Measurements from ENCODE around the gene THADA.

Gene THADA

GRCh38 chr2:43417300-43417699 is 178.5 kb downstream of the THADA start:
- Histone ChIP-seq H3K4me2 (ENCODE audit: low read length) (no peak overlapping the region), H3K4me3 (ENCODE audit: low read length) (no peak overlapping the region), H3K9me3 (ENCODE audit: insufficient read depth, low read length) (no peaks in the 10 kb centered on the region), H3K27me3 (ENCODE audit: low read depth, low read length) (no peaks in the 10 kb centered on the region), H3K79me2 (ENCODE audit: low read length) (no peaks in the 10 kb centered on the region), H3K27ac (ENCODE audit: low read length) (no peak overlapping the region), H3K36me3 (replicated peaks; ENCODE audit: low read depth, low read length) (peaks cover 10% of the 10 kb centered on the region), H3K9ac (ENCODE audit: low read length) (no peak overlapping the region), H2AFZ (ENCODE audit: low read depth, low read length) (no peak overlapping the region), H3K4me1 (ENCODE audit: low read length) (peaks cover 24% of the 10 kb centered on the region), H4K20me1 (ENCODE audit: insufficient read depth, low read length) (no peaks in the 10 kb centered on the region)
- no peak for TF ChIP-seq CTCF (IDR thresholded peaks at IDR 0.05; ENCODE audit: low read depth, low read length)
- no peak for TF ChIP-seq EZH2phosphoT487 (IDR thresholded peaks at IDR 0.05; ENCODE audit: low read depth)

- Histone ChIP-seq H4K20me1 (ENCODE audit: insufficient read depth, low read length) (no peaks in the 10 kb centered on the region), H3K4me3 (ENCODE audit: low read length) (no peak overlapping the region), H2AFZ (ENCODE audit: low read depth, low read length) (no peak overlapping the region), H3K36me3 (replicated peaks; ENCODE audit: low read depth, low read length) (peaks cover 6% of the 10 kb centered on the region), H3K27me3 (ENCODE audit: low read depth, low read length) (no peaks in the 10 kb centered on the region), H3K9ac (ENCODE audit: low read length) (no peak overlapping the region), H3K4me2 (ENCODE audit: low read length) (no peak overlapping the region), H3K27ac (ENCODE audit: low read length) (no peak overlapping the region), H3K79me2 (ENCODE audit: low read length) (no peaks in the 10 kb centered on the region), H3K4me1 (ENCODE audit: low read length) (peaks cover 24% of the 10 kb centered on the region), H3K9me3 (ENCODE audit: insufficient read depth, low read length) (no peaks in the 10 kb centered on the region)
- TF ChIP-seq CTCF (IDR thresholded peaks at IDR 0.05; ENCODE audit: low read depth, low read length): no peak
- no peak for TF ChIP-seq EZH2phosphoT487 (IDR thresholded peaks at IDR 0.05; ENCODE audit: low read depth)
Observed at GRCh38 chr2:43415592-43415991, 180.2 kb downstream of the THADA start.

- no peak overlapping the region for H3K4me2 ChIP-seq (ENCODE audit: low read length)
- peaks cover 24% of the 10 kb centered on the region for H3K4me1 ChIP-seq (ENCODE audit: low read length)
Observed at GRCh38 chr2:43414586-43415135, 181.2 kb downstream of the THADA start.

GRCh38 chr2:43414033-43414432 is 181.8 kb downstream of the THADA start:
- peaks cover 24% of the 10 kb centered on the region for H3K4me1 ChIP-seq (ENCODE audit: low read length)

More at GRCh38 chr2:43414586-43415135, 181.2 kb downstream of the THADA start:
- no peaks in the 10 kb centered on the region for H3K27me3 ChIP-seq (ENCODE audit: low read depth, low read length)
- H3K79me2 ChIP-seq (ENCODE audit: low read length): no peaks in the 10 kb centered on the region
- no peak overlapping the region for H2AFZ ChIP-seq (ENCODE audit: low read depth, low read length)
- H3K4me3 ChIP-seq (ENCODE audit: low read length): no peak overlapping the region
- TF ChIP-seq CTCF (IDR thresholded peaks at IDR 0.05; ENCODE audit: low read depth, low read length) (no peak), EZH2phosphoT487 (IDR thresholded peaks at IDR 0.05; ENCODE audit: low read depth) (no peak)
- no peak overlapping the region for H3K9ac ChIP-seq (ENCODE audit: low read length)
- no peaks in the 10 kb centered on the region for H4K20me1 ChIP-seq (ENCODE audit: insufficient read depth, low read length)
- H3K27ac ChIP-seq (ENCODE audit: low read length): no peak overlapping the region
- H3K36me3 ChIP-seq (replicated peaks; ENCODE audit: low read depth, low read length): peaks cover 6% of the 10 kb centered on the region
- no peaks in the 10 kb centered on the region for H3K9me3 ChIP-seq (ENCODE audit: insufficient read depth, low read length)

More at GRCh38 chr2:43414033-43414432, 181.8 kb downstream of the THADA start:
- Histone ChIP-seq H3K9ac (ENCODE audit: low read length) (no peak overlapping the region), H4K20me1 (ENCODE audit: insufficient read depth, low read length) (no peaks in the 10 kb centered on the region), H3K9me3 (ENCODE audit: insufficient read depth, low read length) (no peaks in the 10 kb centered on the region), H3K36me3 (replicated peaks; ENCODE audit: low read depth, low read length) (peaks cover 6% of the 10 kb centered on the region), H2AFZ (ENCODE audit: low read depth, low read length) (no peak overlapping the region), H3K27me3 (ENCODE audit: low read depth, low read length) (no peaks in the 10 kb centered on the region), H3K79me2 (ENCODE audit: low read length) (no peaks in the 10 kb centered on the region), H3K4me3 (ENCODE audit: low read length) (no peak overlapping the region), H3K4me2 (ENCODE audit: low read length) (no peak overlapping the region), H3K27ac (ENCODE audit: low read length) (no peak overlapping the region)
- TF ChIP-seq EZH2phosphoT487 (IDR thresholded peaks at IDR 0.05; ENCODE audit: low read depth) (no peak), CTCF (IDR thresholded peaks at IDR 0.05; ENCODE audit: low read depth, low read length) (no peak)
